Testis (tissue), 2 donors: Measurements from ENCODE around the gene RPS6KL1.

Experiments
- CTCF ChIP-seq, 3 experiments: fragments of 450-650 bp in 2 of 3; fragments of 200-600 bp in 1 of 3; sonication (generic) in 1 of 3; IDR thresholded peaks; one replicate each; pipeline ENCODE4 v1.5.1; 2016 to 2019; ENCODE audit warnings: antibody characterized with exemption in 3 of 3, mild to moderate bottlenecking in 2 of 3, moderate library complexity in 1 of 3
- POLR2A ChIP-seq: fragments of 450-650 bp; IDR thresholded peaks from one replicate; pipeline ENCODE4 v1.6.1; 2017; ENCODE audit warnings: antibody characterized with exemption, mild to moderate bottlenecking, moderate library complexity

- TF ChIP-seq CTCF (IDR thresholded peaks at IDR 0.05) (no peak), POLR2A (no peak)
These were observed 32.8 kb downstream of the RPS6KL1 start for GRCh38 chr14:74890262-74890661.
